Measurements from ENCODE around the gene NHERF2.

DNA sequence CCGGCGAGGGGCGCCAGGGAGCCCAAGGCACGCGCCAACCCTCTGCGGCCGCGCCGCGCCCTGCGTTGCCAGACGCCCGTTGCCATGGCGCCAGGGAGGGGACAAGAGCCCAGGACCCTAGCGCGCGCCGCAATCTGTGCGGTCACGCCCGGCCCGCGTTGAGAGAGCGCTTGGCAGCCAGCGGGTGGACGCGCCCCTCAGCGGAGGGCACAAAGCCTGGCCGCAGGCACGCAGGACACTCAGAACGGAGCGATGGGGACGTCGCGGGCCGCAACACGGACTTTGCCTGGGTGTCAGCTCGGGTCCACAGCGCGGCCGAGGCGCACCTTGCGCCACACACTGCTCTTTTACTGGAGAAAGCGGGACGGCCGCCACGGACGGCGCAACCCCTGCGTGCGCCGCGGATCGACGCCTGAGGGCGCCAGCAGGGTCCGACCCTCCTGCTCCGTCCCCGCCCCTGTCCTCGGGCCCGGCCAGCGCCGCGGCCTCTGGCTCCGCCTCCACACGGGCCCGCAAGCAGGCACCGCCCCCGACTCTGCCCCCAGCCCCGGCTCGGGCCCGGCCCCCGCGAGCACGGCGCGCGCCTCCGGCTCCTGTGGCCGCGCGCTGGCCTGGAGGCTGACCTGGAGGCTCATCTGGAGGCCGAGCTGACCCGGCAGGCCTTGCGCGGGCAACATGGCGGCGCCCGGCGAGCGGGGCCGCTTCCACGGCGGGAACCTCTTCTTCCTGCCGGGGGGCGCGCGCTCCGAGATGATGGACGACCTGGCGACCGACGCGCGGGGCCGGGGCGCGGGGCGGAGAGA is 43.0 kb upstream of the NHERF2 start, which contains the start of gene GFER:
- TF ChIP-seq CTCF (IDR thresholded peaks at IDR 0.05; ENCODE audit: insufficient read depth, low read length, poor library complexity, severe bottlenecking) = no peak
- no peak for TF ChIP-seq EZH2phosphoT487 (conservative IDR thresholded peaks at IDR 0.05; ENCODE audit: low read length)
